AG09309 (cell line): Measurements from ENCODE around the gene G3BP2.
"Not testable (repeated sequence)": the region's sequence is repeated elsewhere in the genome, so short reads cannot be mapped to it uniquely, and the experiment has no call there.

ENCODE experiments used
- DNase-seq: peaks from one replicate; pipeline ENCODE4 v3.0.0-alpha.2; 2010; ENCODE audit warnings: low read depth
- H3K4me3 ChIP-seq: 2 replicates; pipeline ENCODE4 v1.5.1; 2011; ENCODE audit warnings: mild to moderate bottlenecking, low read depth, low read length, moderate library complexity; ENCODE audit not compliant: control insufficient read depth
- CTCF ChIP-seq: IDR thresholded peaks from 2 replicates; pipeline ENCODE4 v1.5.1; 2011; ENCODE audit warnings: mild to moderate bottlenecking, low read depth, low read length, inconsistent platforms; ENCODE audit not compliant: insufficient read depth, control insufficient read depth; ENCODE audit errors: missing control alignments

G3BP2 gene

DNA sequence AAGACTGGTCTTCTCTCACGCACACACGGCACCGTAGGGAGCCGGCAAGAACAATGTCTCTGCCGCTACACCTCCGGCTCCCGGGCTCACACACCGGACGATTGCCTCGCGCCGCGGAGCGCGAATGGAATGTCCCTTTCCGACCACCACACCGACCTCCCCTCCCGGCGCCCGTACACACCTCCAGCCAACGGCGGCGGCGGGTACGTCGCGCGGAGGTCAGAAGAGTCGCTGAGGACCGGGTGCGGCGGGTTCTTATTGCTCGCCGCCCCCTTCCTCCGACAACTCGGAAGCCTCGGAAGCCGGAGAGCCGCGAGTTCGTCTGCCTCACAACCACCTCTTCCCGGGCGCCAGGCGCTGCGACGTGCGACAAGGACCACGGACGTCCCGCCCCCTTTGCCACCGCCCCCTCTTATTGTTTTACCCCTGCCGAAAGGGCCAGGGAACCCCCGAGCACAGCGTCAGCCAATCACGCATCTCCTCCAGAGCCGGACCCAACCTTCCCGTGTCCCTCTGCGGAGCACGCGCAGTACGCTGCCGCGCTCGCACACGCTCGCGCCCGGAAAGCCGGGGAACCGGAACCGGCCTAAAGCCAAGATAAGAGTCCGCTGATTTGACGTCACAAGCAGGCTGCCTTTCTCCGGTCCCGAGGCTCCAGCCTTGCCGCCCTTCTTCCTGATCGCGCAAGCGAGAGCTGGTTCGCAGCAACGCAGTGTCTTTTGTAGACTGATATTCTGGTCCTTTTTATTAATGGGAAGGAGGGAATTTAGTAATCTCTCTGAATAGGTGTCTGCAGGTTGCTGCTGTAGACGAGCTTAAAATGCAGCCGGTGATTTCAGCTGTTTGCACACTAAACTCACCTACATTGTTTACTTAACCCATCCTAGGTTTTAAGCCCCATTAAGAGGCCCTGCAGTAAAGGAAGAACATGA lies at the start of gene G3BP2:
G3BP2 (minus strand) TSS at position 385 of the 932 bp plus-strand sequence. CDS start 11,386 bp downstream, outside the sequence.
- peak within 1 kb of the TSS; percentile 86 for H3K4me3 ChIP-seq
- no peak for TF ChIP-seq CTCF
- peak; percentile 87 for DNase-seq

DNA sequence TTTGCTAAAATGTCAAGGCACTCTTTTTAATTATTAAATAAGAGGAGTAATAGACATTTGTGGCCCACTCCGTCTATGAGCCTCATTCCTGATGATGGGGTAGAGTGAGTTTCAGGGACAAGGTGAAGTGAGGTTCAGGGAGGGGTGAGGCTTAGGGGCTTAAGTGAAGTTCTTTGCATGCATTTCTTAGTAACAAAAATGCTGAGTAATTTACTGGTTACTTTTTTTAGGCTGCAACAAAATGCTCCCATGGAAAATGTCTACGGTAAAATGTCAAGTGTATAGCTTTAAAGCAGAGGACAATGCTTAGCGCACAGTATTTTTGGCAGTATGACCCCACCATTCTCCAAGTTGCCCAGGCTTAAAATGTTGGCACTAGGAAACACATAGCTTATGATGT lies 49.2 kb upstream of the G3BP2 start:
- no peak for DNase-seq
- TF ChIP-seq CTCF: no peak
- no peak overlapping the region for H3K4me3 ChIP-seq

GRCh38 chr4:75718529-75718928 lies 45.3 kb upstream of the G3BP2 start:
- H3K4me3 ChIP-seq: no peak overlapping the region
- TF ChIP-seq CTCF: no peak
- no peak for DNase-seq

GRCh38 chr4:75717408-75717807 lies 44.2 kb upstream of the G3BP2 start:
- TF ChIP-seq CTCF: no peak
- DNase-seq: no peak
- no peak overlapping the region for H3K4me3 ChIP-seq

DNA sequence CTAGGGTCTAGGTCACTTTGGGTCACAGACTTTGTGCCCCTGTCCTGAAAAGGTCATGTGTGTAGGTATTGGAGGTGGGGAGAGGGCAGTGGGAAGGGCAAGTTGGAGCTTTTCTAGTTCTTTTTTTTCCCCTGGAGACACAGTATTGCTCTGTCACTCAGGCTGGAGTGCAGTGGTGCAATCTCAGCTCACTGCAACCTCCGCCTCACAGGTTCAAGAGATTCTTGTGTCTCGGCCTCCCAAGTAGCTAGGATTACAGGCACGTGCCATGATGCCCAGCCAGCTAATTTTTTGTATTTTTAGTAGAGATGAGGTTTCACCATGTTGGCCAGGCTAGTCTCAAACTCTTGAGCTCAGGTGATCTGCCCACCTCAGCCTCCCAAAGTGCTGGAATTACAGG lies 42.8 kb upstream of the G3BP2 start:
- not testable (repeated sequence) for H3K4me3 ChIP-seq, DNase-seq

DNA sequence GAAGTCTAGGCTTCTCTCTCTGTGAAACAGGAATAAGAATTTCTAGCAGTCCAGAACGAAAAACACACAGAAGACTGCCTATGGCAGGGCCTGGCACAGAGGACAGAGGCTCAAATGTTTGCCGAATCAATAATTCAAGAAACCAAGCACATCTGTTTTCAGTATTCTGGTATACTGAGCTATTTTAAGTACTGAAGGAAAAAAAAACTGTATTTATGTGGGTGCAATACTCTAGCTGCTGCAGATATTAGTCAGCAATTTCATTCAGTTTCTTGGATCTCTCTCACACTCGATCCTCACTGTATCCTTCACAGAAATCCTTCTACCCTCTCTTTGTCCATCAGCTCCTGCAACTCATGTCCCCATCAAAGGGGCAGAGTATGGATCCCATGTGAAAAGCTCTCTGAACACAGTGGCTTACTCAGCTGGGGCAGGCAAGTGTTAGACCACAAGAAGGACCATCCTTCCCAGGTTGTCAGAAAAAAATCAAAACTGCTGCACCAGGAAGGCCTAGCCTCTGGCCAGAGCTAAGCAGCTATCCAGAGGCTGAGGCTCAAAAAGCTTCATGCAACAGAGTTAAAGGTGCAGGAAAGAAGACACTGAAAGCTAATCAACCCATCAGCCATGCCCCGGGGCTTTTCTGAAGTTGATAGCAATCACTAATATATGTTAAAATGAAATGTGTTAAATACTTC lies 42.0 kb upstream of the G3BP2 start:
- no peak for TF ChIP-seq CTCF
- H3K4me3 ChIP-seq: no peak overlapping the region
- DNase-seq: peak; percentile 45

DNA sequence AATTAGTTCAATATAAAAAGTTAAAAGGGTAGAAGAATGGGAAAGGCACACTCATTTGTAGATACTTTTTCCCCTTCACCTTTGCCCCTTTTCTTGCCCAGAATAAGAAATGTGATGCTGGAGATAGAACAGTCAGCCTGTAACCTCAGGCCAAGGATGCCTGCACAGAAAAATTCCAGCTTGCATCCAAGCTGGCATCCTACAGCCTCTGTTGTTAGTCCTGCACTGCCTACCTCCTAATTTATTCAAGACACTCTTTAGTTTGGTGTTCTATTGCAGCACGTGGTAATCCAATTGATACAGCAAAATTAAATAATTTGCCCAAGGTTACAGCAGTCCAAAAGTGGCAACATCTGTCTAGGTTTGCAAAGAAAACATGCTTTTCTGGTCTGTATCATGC lies 41.5 kb upstream of the G3BP2 start:
- no peak for DNase-seq
- no peak for TF ChIP-seq CTCF
- no peak overlapping the region for H3K4me3 ChIP-seq
